ENCODE measurements around the gene COASY.

DNA sequence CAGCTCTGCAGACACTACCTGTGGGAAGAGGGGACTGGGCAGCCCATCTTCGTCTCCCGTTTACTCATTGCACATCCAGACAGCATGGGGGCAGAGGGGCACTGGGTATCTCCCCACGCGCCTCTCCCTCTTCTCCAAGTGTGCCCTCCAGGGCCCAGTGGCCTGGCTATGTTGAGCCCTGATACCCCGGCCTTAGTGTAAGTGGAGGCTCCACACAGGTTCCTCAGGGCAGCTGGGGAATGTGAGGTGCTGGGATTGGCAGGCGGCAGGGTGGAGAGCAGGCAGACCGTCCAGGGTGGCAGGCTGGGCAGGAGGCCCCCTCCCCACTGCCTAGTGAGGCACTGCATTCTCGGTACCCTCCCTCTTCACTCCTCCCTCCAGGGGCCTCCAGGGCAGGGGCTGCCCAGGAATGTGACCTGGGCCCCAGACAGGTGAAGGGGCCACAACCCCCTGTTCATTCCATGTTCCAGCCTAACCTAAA, 39.1 kb upstream of the COASY start:
- TF ChIP-seq, protein P1, sequence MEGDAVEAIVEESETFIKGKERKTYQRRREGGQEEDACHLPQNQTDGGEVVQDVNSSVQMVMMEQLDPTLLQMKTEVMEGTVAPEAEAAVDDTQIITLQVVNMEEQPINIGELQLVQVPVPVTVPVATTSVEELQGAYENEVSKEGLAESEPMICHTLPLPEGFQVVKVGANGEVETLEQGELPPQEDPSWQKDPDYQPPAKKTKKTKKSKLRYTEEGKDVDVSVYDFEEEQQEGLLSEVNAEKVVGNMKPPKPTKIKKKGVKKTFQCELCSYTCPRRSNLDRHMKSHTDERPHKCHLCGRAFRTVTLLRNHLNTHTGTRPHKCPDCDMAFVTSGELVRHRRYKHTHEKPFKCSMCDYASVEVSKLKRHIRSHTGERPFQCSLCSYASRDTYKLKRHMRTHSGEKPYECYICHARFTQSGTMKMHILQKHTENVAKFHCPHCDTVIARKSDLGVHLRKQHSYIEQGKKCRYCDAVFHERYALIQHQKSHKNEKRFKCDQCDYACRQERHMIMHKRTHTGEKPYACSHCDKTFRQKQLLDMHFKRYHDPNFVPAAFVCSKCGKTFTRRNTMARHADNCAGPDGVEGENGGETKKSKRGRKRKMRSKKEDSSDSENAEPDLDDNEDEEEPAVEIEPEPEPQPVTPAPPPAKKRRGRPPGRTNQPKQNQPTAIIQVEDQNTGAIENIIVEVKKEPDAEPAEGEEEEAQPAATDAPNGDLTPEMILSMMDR (IDR thresholded peaks at IDR 0.05): no peak
- no peak for TF ChIP-seq EP300 (IDR thresholded peaks at IDR 0.05)
